ENCODE data around the gene GPM6B.
"Not testable (repeated sequence)": the region's sequence is repeated elsewhere in the genome, so short reads cannot be mapped to it uniquely, and the experiment has no call there.

GPM6B gene

DNA sequence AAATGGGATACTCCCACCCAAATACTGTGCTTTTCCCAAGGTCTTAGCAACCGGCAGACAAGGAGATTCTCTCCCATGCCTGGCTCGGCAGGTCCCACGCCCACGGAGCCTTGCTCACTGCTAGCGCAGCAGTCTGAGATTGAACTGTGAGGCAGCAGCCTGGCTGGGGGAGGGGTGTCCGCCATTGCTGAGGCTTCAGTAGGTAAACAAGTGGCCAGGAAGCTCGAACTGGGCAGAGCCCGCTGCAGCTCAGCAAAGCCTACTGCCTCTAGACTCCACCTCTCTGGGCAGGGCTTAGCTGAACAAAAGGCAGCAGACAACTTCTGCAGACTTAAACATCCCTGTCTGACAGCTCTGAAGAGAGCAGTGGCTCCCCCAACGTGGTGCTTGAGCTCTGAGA lies 92.0 kb downstream of the GPM6B start:
- not testable (repeated sequence) for DNase-seq (ENCODE audit: low read depth)

DNA sequence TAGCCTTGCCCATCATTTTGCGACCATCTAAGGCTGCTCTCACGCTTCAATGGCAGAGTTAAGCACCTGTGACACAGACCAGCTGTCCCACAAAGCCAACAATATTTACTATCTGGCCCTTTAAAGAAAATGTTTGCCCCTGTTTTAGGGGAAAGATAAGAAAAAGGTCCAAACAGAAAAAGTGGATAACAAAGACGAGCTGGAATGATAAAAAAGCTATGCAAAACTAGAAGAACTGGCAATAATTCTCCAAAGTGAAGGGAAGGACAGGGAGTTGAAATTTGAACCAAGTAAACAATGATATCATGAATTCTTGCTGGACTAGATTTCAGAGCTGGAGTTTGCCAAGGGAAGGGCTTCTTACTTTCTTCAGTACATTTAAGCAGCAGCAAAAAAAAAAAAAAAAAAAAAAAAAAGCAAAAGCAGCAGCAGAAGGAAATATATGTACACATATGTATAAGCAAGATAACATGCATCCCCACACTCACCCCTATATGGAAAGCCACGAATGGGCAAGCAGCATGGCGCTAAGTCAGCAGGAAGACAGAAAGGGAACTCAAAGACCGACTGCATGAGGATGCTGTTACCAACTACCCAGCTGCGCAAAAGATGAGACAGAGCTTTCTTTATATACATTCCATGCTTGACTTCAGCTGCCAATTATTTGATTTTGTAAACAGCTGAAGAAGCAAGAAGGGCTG lies 94.9 kb downstream of the GPM6B start:
- DNase-seq (ENCODE audit: low read depth): peak; percentile 64

DNA sequence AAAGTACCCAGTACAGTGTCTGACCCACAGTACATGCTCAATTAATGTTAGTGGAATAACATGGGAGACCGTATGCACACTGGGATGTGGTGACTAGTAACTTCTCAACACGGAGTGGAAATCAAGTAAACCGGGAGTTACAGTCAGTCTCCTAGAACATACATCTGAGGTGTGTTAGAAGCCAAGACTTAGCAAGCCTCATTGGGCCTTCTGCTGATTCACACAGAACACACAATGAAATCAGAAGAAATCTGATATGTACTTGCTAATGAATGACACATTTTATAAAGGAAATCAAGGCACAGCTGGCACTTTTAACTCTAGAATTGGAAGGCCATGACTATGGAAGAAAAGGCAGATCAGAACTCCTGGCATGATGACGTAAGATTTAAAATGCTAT lies 95.5 kb downstream of the GPM6B start:
- no peak for DNase-seq (ENCODE audit: low read depth)
